Caco-2 (cell line): ENCODE data around the gene KRTAP9-8. TPM values are rescaled to one million over a fixed set of nuclear protein-coding genes. Genes with fewer than 3 reads are reported as not detected.
"Not testable (repeated sequence)": the region's sequence is repeated elsewhere in the genome, so short reads cannot be mapped to it uniquely, and the experiment has no call there.

Experiments
- Bru-seq: library from RNA; stranded (reverse); fragments of 400-500 nt; gene quantifications from one replicate; lab custom pipeline; 2021; lab: Mats Ljungman, UMichigan
- BruChase-seq, 2 experiments: library from RNA; stranded (reverse); fragments of 400-500 nt; gene quantifications; one replicate each; lab custom pipeline; 2021; lab: Mats Ljungman, UMichigan
- BruUV-seq: library from RNA; stranded (reverse); fragments of 400-500 nt; replicated peaks from 2 replicates; lab custom pipeline; 2021; lab: Mats Ljungman, UMichigan
- CTCF ChIA-PET: fragments of 300-600 bp; sonication (Branson Sonifier 250); formaldehyde crosslinking; loops from one replicate; lab custom pipeline; 2022; ENCODE audit warnings: antibody characterized with exemption; lab: Charles Lee
- POLR2A ChIA-PET: fragments of 300-600 bp; sonication (Branson Sonifier 250); formaldehyde crosslinking; loops from one replicate; lab custom pipeline; 2022; ENCODE audit warnings: antibody characterized with exemption; lab: Charles Lee
- DNase-seq, 2 experiments: peaks; one replicate each; pipeline versions ENCODE4 v3.0.0 to v3.0.0-alpha.2; 2020 to 2022
- H3K27me3 ChIP-seq: replicated peaks from 2 replicates; pipeline ENCODE4 v1.6.0; 2011; ENCODE audit warnings: low read length; ENCODE audit not compliant: control insufficient read depth, insufficient read depth
- H3K36me3 ChIP-seq: 2 replicates; pipeline ENCODE4 v1.5.1; 2011; ENCODE audit warnings: low read length; ENCODE audit not compliant: control insufficient read depth, insufficient read depth
- H3K4me1 ChIP-seq: fragments of 250-450 bp; sonication (Bioruptor Pico); 2 replicates; pipeline ENCODE4 v1.5.1; 2020; ENCODE audit warnings: mild to moderate bottlenecking
- H3K4me3 ChIP-seq: 2 replicates; pipeline ENCODE4 v1.5.1; 2011; ENCODE audit warnings: low read depth, mild to moderate bottlenecking, control low read depth, low read length
- H3K9me3 ChIP-seq: fragments of 250-450 bp; sonication (Bioruptor Pico); 2 replicates; pipeline ENCODE4 v1.5.1; 2020; ENCODE audit warnings: mild to moderate bottlenecking, moderate library complexity
- H3K27ac Mint-ChIP-seq: one replicate; pipeline ENCODE4 v1.8.0; 2022; ENCODE audit warnings: mixed read lengths; ENCODE audit not compliant: unreplicated experiment
- H3K27me3 Mint-ChIP-seq: one replicate; pipeline ENCODE4 v1.8.0; 2022; ENCODE audit warnings: mixed read lengths; ENCODE audit not compliant: insufficient read depth, unreplicated experiment
- H3K36me3 Mint-ChIP-seq: one replicate; pipeline ENCODE4 v1.8.0; 2022; ENCODE audit warnings: mild to moderate bottlenecking, mixed read lengths; ENCODE audit not compliant: insufficient read depth, unreplicated experiment
- H3K4me1 Mint-ChIP-seq: one replicate; pipeline ENCODE4 v1.8.0; 2022; ENCODE audit warnings: low read depth, mixed read lengths; ENCODE audit not compliant: unreplicated experiment
- H3K4me3 Mint-ChIP-seq: one replicate; pipeline ENCODE4 v1.8.0; 2022; ENCODE audit warnings: mild to moderate bottlenecking, moderate library complexity, mixed read lengths; ENCODE audit not compliant: unreplicated experiment
- H3K9me3 Mint-ChIP-seq: one replicate; pipeline ENCODE4 v1.8.0; 2022; ENCODE audit warnings: mixed read lengths; ENCODE audit not compliant: unreplicated experiment
- CTCF ChIP-seq, 2 experiments: fragments of 200-600 bp in 1 of 2; IDR thresholded peaks; 1 replicate in 1 of 2; 2 replicates in 1 of 2; pipeline versions ENCODE4 v1.5.1 to v1.8.0; 2011 to 2022; ENCODE audit warnings: antibody characterized with exemption in 1 of 2, control low read depth in 1 of 2, inconsistent platforms in 1 of 2, low read depth in 1 of 2, low read length in 1 of 2, mild to moderate bottlenecking in 1 of 2, moderate library complexity in 1 of 2; ENCODE audit not compliant: insufficient read depth in 1 of 2, severe bottlenecking in 1 of 2, unreplicated experiment in 1 of 2
- intact Hi-C: fragments of 100-400 bp; cut with micrococcal nuclease; formaldehyde crosslinking; loops from one replicate; pipeline ENCODE4 v1.10.0; 2022; ENCODE audit not compliant: unreplicated experiment
- long read RNA-seq: library from polyadenylated mRNA; stranded (forward); transcript quantifications from one replicate; pipeline ENCODE4 v2.0.0, GENCODE V29; 2022
- total RNA-seq: library from RNA; stranded (reverse); gene quantifications from 2 replicates; pipeline ENCODE4 v1.2.3, GENCODE V29; 2022

The KRTAP9-8 gene
- total RNA-seq (not detected in 2 replicates), Bru-seq, nascent RNA (not detected), BruChase-seq, experiment 1, labeled RNA remaining after a 2-hour chase (not detected), BruChase-seq, experiment 2, labeled RNA remaining after a 6-hour chase (not detected)
- long read RNA-seq: 0 reads

GRCh38 chr17:41237949-41238437, at the start of gene KRTAP9-8:
KRTAP9-8 (plus strand) TSS chr17:41237999; CDS start chr17:41238052, 53 bp downstream.
- H3K4me1 Mint-ChIP-seq, H3K9me3 ChIP-seq, H3K27ac Mint-ChIP-seq, H3K36me3 Mint-ChIP-seq, H3K27me3 Mint-ChIP-seq, H3K4me1 ChIP-seq, H3K27me3 ChIP-seq, BruUV-seq, H3K4me3 Mint-ChIP-seq, CTCF ChIA-PET, H3K36me3 ChIP-seq, H3K4me3 ChIP-seq, POLR2A ChIA-PET, DNase-seq, intact Hi-C loops: not testable (repeated sequence)
- H3K9me3 Mint-ChIP-seq: peaks cover 19% of the 10 kb centered on the region

- H3K4me1 Mint-ChIP-seq, H3K27me3 ChIP-seq, H3K9me3 ChIP-seq, H3K4me3 Mint-ChIP-seq, H3K27ac Mint-ChIP-seq, H3K27me3 Mint-ChIP-seq, H3K36me3 ChIP-seq, H3K36me3 Mint-ChIP-seq, intact Hi-C loops, POLR2A ChIA-PET, H3K9me3 Mint-ChIP-seq, H3K4me3 ChIP-seq, BruUV-seq, H3K4me1 ChIP-seq, DNase-seq, CTCF ChIA-PET: not testable (repeated sequence)
Measured at GRCh38 chr17:41189837-41190318, 47.9 kb upstream of the KRTAP9-8 start, which contains the start of gene KRTAP9-1. KRTAP9-1 (plus strand) TSS chr17:41189887; CDS start chr17:41189887, 0 bp downstream.

GRCh38 chr17:41190328-41190727, 47.5 kb upstream of the KRTAP9-8 start:
- Histone ChIP-seq H3K36me3 (no peaks in the 10 kb centered on the region), H3K4me3 (no peak overlapping the region), H3K27me3 (no peaks in the 10 kb centered on the region), H3K4me1 (peaks cover 4% of the 10 kb centered on the region; the same call in 1 of the 2 replicates), H3K9me3 (no peaks in the 10 kb centered on the region)
- POLR2A ChIA-PET: no interaction called here
- no peak overlapping the region for H3K27ac Mint-ChIP-seq
- no peaks in the 10 kb centered on the region for H3K27me3 Mint-ChIP-seq
- CTCF ChIA-PET: no interaction called here
- DNase-seq: no peak
- no peak overlapping the region for H3K4me3 Mint-ChIP-seq
- H3K9me3 Mint-ChIP-seq: no peaks in the 10 kb centered on the region
- no peaks in the 10 kb centered on the region for H3K4me1 Mint-ChIP-seq
- no peak for TF ChIP-seq CTCF (IDR thresholded peaks at IDR 0.05; ENCODE audit: insufficient read depth in 1 of 2, low read depth in 1 of 2, low read length in 1 of 2, severe bottlenecking in 1 of 2, unreplicated experiment in 1 of 2)
- no peaks in the 10 kb centered on the region for H3K36me3 Mint-ChIP-seq
- no TSS peak for BruUV-seq
- intact Hi-C loops: no loop called here

GRCh38 chr17:41196068-41196467, 41.7 kb upstream of the KRTAP9-8 start:
- Mint-ChIP-seq H3K27ac (no peak overlapping the region), H3K4me3 (no peak overlapping the region), H3K36me3 (no peaks in the 10 kb centered on the region), H3K9me3 (no peaks in the 10 kb centered on the region), H3K27me3 (no peaks in the 10 kb centered on the region), H3K4me1 (no peaks in the 10 kb centered on the region)
- ChIA-PET POLR2A (no interaction called here), CTCF (interaction anchor here (0.7 kb wide), 1 partner anchor 292 kb away, joined by 3 read pairs; no protein-coding TSS in a partner anchor)
- no peaks in the 10 kb centered on the region; the same call in 1 of the 2 replicates for H3K9me3 ChIP-seq
- no peak for TF ChIP-seq CTCF (IDR thresholded peaks at IDR 0.05; ENCODE audit: insufficient read depth in 1 of 2, low read depth in 1 of 2, low read length in 1 of 2, severe bottlenecking in 1 of 2, unreplicated experiment in 1 of 2)
- H3K4me3 ChIP-seq: no peak overlapping the region
- H3K36me3 ChIP-seq: no peaks in the 10 kb centered on the region
- intact Hi-C loops: no loop called here
- H3K27me3 ChIP-seq: no peaks in the 10 kb centered on the region
- BruUV-seq: no TSS peak
- DNase-seq: no peak
- peaks cover 4% of the 10 kb centered on the region; the same call in 1 of the 2 replicates for H3K4me1 ChIP-seq
